ENCODE results near the gene GSG1L2. TPM values are rescaled to one million over a fixed set of nuclear protein-coding genes. Genes with fewer than 3 reads are reported as not detected.

Gene GSG1L2
- total RNA-seq, 1 experiment from 2014 or later = not detected

- no peak for DNase-seq (ENCODE audit: low read depth)
Observed at GRCh38 chr17:9824797-9825338, 3.0 kb upstream of the GSG1L2 start.

- DNase-seq (ENCODE audit: low read depth) = no peak
Observed at GRCh38 chr17:9824094-9824493, 2.2 kb upstream of the GSG1L2 start.

- no peak for DNase-seq (ENCODE audit: low read depth)
Observed at GRCh38 chr17:9820448-9820847, 1.4 kb downstream of the GSG1L2 start.

GRCh38 chr17:9818760-9819159, 3.1 kb downstream of the GSG1L2 start:
- DNase-seq (ENCODE audit: low read depth) = no peak

GRCh38 chr17:9817086-9817485, 4.8 kb downstream of the GSG1L2 start:
- DNase-seq (ENCODE audit: low read depth) = peak; percentile 48

- no peak for DNase-seq (ENCODE audit: low read depth)
Observed at GRCh38 chr17:9816472-9816871, 5.4 kb downstream of the GSG1L2 start.

- DNase-seq (ENCODE audit: low read depth) = no peak
Observed at GRCh38 chr17:9814337-9814945, 7.4 kb downstream of the GSG1L2 start.

- DNase-seq (ENCODE audit: low read depth) = no peak
Observed at GRCh38 chr17:9813166-9813565, 8.7 kb downstream of the GSG1L2 start.

- DNase-seq (ENCODE audit: low read depth) = no peak
Observed at GRCh38 chr17:9811537-9811936, 10.3 kb downstream of the GSG1L2 start.

- no peak for DNase-seq (ENCODE audit: low read depth)
Observed at GRCh38 chr17:9811086-9811485, 10.8 kb downstream of the GSG1L2 start.

GRCh38 chr17:9810100-9810949, 11.6 kb downstream of the GSG1L2 start:
- DNase-seq (ENCODE audit: low read depth) = no peak

- no peak for DNase-seq (ENCODE audit: low read depth)
Observed at GRCh38 chr17:9809409-9809808, 12.5 kb downstream of the GSG1L2 start.

GRCh38 chr17:9806699-9807098, 15.2 kb downstream of the GSG1L2 start:
- no peak for DNase-seq (ENCODE audit: low read depth)

GRCh38 chr17:9805769-9806168, 16.1 kb downstream of the GSG1L2 start:
- DNase-seq (ENCODE audit: low read depth) = no peak

GRCh38 chr17:9802697-9803096, 19.2 kb downstream of the GSG1L2 start:
- no peak for DNase-seq (ENCODE audit: low read depth)

- DNase-seq (ENCODE audit: low read depth) = peak; percentile 93
Observed at GRCh38 chr17:9802294-9802693, 19.6 kb downstream of the GSG1L2 start.

GRCh38 chr17:9801505-9801904, 20.4 kb downstream of the GSG1L2 start:
- no peak for DNase-seq (ENCODE audit: low read depth)

- no peak for DNase-seq (ENCODE audit: low read depth)
Observed at GRCh38 chr17:9798724-9799123, 23.2 kb downstream of the GSG1L2 start.

GRCh38 chr17:9798008-9798407, 23.9 kb downstream of the GSG1L2 start:
- DNase-seq (ENCODE audit: low read depth) = no peak

- no peak for DNase-seq (ENCODE audit: low read depth)
Observed at GRCh38 chr17:9792181-9792840, 29.6 kb downstream of the GSG1L2 start.

- no peak for DNase-seq (ENCODE audit: low read depth)
Observed at GRCh38 chr17:9790889-9791876, 30.7 kb downstream of the GSG1L2 start, which contains the start of gene DHRS7C. Gene DHRS7C, minus strand, starts transcription at chr17:9791592. Its CDS starts 308 bp downstream, at chr17:9791284.
